ENCODE measurements around the gene G0S2. TPM values are rescaled to one million over a fixed set of nuclear protein-coding genes. Genes with fewer than 3 reads are reported as not detected.

G0S2 gene
- total and polyA plus RNA-seq, 9 of the 15 experiments (the other 6 are each of a cell fraction or from before 2014, with no cell fraction given): 0.18 to 65.6 (median 11.4) TPM

- TF ChIP-seq YY1 (IDR thresholded peaks at IDR 0.05; ENCODE audit: borderline replicate concordance in 1 of 3, control insufficient read depth in 1 of 3, extremely low read depth in 1 of 3, insufficient read depth in 3 of 3, insufficient read length in 1 of 3, insufficient replicate concordance in 2 of 3, low read depth in 1 of 3, low read length in 2 of 3): peak in 2 of 3 experiments; percentile 32 to 45
- TF ChIP-seq, protein P1, sequence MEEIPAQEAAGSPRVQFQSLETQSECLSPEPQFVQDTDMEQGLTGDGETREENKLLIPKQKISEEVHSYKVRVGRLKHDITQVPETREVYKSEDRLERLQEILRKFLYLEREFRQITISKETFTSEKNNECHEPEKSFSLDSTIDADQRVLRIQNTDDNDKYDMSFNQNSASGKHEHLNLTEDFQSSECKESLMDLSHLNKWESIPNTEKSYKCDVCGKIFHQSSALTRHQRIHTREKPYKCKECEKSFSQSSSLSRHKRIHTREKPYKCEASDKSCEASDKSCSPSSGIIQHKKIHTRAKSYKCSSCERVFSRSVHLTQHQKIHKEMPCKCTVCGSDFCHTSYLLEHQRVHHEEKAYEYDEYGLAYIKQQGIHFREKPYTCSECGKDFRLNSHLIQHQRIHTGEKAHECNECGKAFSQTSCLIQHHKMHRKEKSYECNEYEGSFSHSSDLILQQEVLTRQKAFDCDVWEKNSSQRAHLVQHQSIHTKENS (CRISPR knock-in tag; IDR thresholded peaks at IDR 0.05): no peak
- TF ChIP-seq THRA (IDR thresholded peaks at IDR 0.05): no peak
- TF ChIP-seq CSDE1 (IDR thresholded peaks at IDR 0.05): no peak
- TF ChIP-seq ZFP91 (CRISPR knock-in tag; IDR thresholded peaks at IDR 0.05): no peak
- TF ChIP-seq RBM17 (IDR thresholded peaks at IDR 0.05; ENCODE audit: borderline replicate concordance, low read depth, low read length): no peak
- peak; percentile 42; the same call in 1 of the 2 replicates for TF ChIP-seq CBFA2T2 (conservative IDR thresholded peaks at IDR 0.05)
- TF ChIP-seq ZNF586 (CRISPR knock-in tag; conservative IDR thresholded peaks at IDR 0.05): no peak
- TF ChIP-seq FOXK1 (CRISPR knock-in tag; IDR thresholded peaks at IDR 0.05; ENCODE audit: borderline replicate concordance): no peak
- TF ChIP-seq NFE2 (IDR thresholded peaks at IDR 0.05; ENCODE audit: low read depth): peak; percentile 28; the same call in 1 of the 2 replicates
- peak; percentile 80 for TF ChIP-seq SMC3 (conservative IDR thresholded peaks at IDR 0.05; ENCODE audit: insufficient read depth, low read depth, low read length)
- TF ChIP-seq CEBPG (CRISPR knock-in tag; IDR thresholded peaks at IDR 0.05): no peak
- TF ChIP-seq CEBPG (tag; conservative IDR thresholded peaks at IDR 0.05 in 1 of 2, IDR thresholded peaks at IDR 0.05 in 1 of 2): no peak
- no peak for TF ChIP-seq SREBF2 (CRISPR knock-in tag; IDR thresholded peaks at IDR 0.05)
- no peak for TF ChIP-seq ERF (CRISPR knock-in tag; IDR thresholded peaks at IDR 0.05)
- no peak for TF ChIP-seq HDGF (IDR thresholded peaks at IDR 0.05)
- no peak for TF ChIP-seq HDAC6 (IDR thresholded peaks at IDR 0.05; ENCODE audit: low read depth, low read length)
- no peak for TF ChIP-seq NCOA2 (IDR thresholded peaks at IDR 0.05; ENCODE audit: partially characterized antibody in 2 of 2)
- no peak for TF ChIP-seq EP300 (IDR thresholded peaks at IDR 0.05; ENCODE audit: low read length)
- TF ChIP-seq CREB3L1 (IDR thresholded peaks at IDR 0.05; ENCODE audit: borderline replicate concordance, low read depth): no peak
- no peak for TF ChIP-seq RBM39 (optimal IDR thresholded peaks at IDR 0.05; ENCODE audit: low read depth, low read length)
- no peak for TF ChIP-seq ZBTB17 (CRISPR knock-in tag; IDR thresholded peaks at IDR 0.05)
These were observed 47.4 kb upstream of the G0S2 start (continued) for GRCh38 chr1:209627732-209628196.

All from K562 (cell line).